ENCODE data around the gene ZNF236.

DNA sequence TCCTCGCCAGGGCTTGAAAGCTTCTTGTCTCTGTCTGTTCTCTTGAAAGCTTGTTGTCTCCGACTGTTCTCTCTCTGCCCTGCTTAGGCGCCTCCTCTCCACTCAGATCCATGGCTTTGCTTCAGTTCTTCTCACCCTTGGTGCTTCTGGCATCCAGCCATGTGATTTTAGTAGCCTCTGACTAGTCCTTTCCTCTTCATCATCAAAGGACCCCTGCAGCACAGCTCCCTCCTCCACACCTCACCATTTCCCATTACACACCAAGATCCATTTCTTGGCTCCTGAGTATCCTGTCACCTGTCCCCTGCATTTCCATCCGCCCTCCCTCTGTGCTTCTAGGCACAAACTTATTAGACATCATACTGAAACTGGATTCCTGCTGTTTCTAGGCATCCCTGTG is 59.4 kb downstream of the ZNF236 start:
- TF ChIP-seq, protein P1, sequence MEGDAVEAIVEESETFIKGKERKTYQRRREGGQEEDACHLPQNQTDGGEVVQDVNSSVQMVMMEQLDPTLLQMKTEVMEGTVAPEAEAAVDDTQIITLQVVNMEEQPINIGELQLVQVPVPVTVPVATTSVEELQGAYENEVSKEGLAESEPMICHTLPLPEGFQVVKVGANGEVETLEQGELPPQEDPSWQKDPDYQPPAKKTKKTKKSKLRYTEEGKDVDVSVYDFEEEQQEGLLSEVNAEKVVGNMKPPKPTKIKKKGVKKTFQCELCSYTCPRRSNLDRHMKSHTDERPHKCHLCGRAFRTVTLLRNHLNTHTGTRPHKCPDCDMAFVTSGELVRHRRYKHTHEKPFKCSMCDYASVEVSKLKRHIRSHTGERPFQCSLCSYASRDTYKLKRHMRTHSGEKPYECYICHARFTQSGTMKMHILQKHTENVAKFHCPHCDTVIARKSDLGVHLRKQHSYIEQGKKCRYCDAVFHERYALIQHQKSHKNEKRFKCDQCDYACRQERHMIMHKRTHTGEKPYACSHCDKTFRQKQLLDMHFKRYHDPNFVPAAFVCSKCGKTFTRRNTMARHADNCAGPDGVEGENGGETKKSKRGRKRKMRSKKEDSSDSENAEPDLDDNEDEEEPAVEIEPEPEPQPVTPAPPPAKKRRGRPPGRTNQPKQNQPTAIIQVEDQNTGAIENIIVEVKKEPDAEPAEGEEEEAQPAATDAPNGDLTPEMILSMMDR (IDR thresholded peaks at IDR 0.05) = no peak
- TF ChIP-seq POLR2A (IDR thresholded peaks at IDR 0.05) = no peak

Data from tibial nerve (tissue), 3 donors.